GM12873 (cell line): ENCODE data around the gene N4BP2.

Experiments used
- CTCF ChIP-seq: IDR thresholded peaks from 2 replicates; pipeline ENCODE4 v1.5.1; 2012; ENCODE audit warnings: low read depth, mild to moderate bottlenecking, moderate library complexity, low read length, control low read depth; ENCODE audit not compliant: insufficient read depth; ENCODE audit errors: missing control alignments

The N4BP2 gene

GRCh38 chr4:40130401-40131036, 73.9 kb downstream of the N4BP2 start:
- no peak for TF ChIP-seq CTCF

GRCh38 chr4:40132816-40133215, 76.2 kb downstream of the N4BP2 start:
- no peak for TF ChIP-seq CTCF

GRCh38 chr4:40134206-40134917, 77.7 kb downstream of the N4BP2 start:
- TF ChIP-seq CTCF: no peak

GRCh38 chr4:40140196-40140595, 83.5 kb downstream of the N4BP2 start:
- no peak for TF ChIP-seq CTCF

- no peak for TF ChIP-seq CTCF
These were observed 87.4 kb downstream of the N4BP2 start for GRCh38 chr4:40143926-40144508.

- TF ChIP-seq CTCF: no peak
These were observed 88.1 kb downstream of the N4BP2 start for GRCh38 chr4:40144716-40145115.

- TF ChIP-seq CTCF: peak; percentile 71
These were observed 93.3 kb downstream of the N4BP2 start for GRCh38 chr4:40149960-40150385.
